GM23248 (cell line): Measurements from ENCODE around the gene NINJ1.

Experiments used
- EZH2 ChIP-seq: fragments of 200-600 bp; sonication (generic); IDR thresholded peaks from 2 replicates; pipeline ENCODE4 v1.6.1; 2018; ENCODE audit warnings: antibody characterized with exemption, mild to moderate bottlenecking; ENCODE audit not compliant: insufficient read depth, poor library complexity, severe bottlenecking
- EZH2phosphoT487 ChIP-seq: fragments of 200-600 bp; sonication (generic); IDR thresholded peaks from 2 replicates; pipeline ENCODE4 v1.6.1; 2018; ENCODE audit warnings: antibody characterized with exemption, moderate library complexity, mild to moderate bottlenecking, low read depth; ENCODE audit not compliant: insufficient read depth

- TF ChIP-seq EZH2 = no peak
- no peak for TF ChIP-seq EZH2phosphoT487
Observed at GRCh38 chr9:93079371-93079770, 54.7 kb downstream of the NINJ1 start.
